LNCaP clone FGC (cell line): Measurements from ENCODE around the gene PAOX.

Experiments
- DNase-seq: peaks from one replicate; pipeline ENCODE4 v3.0.0-alpha.2; 2011; ENCODE audit warnings: low read depth
- H3K4me3 ChIP-seq: 2 replicates; pipeline ENCODE4 v1.5.1; 2011; ENCODE audit warnings: mild to moderate bottlenecking, low read depth, low read length, control low read depth
- TF ChIP-seq, protein P1 (sequence below): IDR thresholded peaks from 2 replicates; pipeline ENCODE4 v1.5.1; 2012; ENCODE audit warnings: mild to moderate bottlenecking; ENCODE audit not compliant: control insufficient read depth, insufficient read depth; ENCODE audit errors: extremely low read depth

Gene PAOX

GRCh38 chr10:133401981-133402725 is 23.1 kb downstream of the PAOX start:
- TF ChIP-seq, protein P1, sequence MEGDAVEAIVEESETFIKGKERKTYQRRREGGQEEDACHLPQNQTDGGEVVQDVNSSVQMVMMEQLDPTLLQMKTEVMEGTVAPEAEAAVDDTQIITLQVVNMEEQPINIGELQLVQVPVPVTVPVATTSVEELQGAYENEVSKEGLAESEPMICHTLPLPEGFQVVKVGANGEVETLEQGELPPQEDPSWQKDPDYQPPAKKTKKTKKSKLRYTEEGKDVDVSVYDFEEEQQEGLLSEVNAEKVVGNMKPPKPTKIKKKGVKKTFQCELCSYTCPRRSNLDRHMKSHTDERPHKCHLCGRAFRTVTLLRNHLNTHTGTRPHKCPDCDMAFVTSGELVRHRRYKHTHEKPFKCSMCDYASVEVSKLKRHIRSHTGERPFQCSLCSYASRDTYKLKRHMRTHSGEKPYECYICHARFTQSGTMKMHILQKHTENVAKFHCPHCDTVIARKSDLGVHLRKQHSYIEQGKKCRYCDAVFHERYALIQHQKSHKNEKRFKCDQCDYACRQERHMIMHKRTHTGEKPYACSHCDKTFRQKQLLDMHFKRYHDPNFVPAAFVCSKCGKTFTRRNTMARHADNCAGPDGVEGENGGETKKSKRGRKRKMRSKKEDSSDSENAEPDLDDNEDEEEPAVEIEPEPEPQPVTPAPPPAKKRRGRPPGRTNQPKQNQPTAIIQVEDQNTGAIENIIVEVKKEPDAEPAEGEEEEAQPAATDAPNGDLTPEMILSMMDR: no peak

DNA sequence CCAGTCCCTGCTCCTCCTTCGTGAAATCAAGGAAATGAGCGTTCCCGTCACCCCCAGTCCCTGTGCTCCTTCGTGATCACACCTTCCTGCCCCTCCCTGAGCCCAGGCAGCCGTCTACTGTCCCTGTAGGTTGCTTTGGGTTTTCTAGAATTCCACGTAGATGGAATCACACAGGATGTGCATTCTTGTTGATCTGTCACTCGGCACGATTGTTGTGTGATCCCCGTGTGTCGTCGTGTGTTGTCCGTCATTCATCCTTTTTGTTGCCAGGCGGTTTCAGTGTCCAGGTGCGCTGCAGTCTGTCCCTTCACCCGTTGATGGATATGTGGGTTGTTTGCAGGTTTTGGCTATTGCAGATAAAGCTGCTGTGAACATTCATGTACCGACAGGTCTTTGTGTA is 24.3 kb downstream of the PAOX start:
- TF ChIP-seq, protein P1: no peak
- DNase-seq: no peak
- no peak overlapping the region for H3K4me3 ChIP-seq

More at GRCh38 chr10:133401981-133402725, 23.1 kb downstream of the PAOX start:
- H3K4me3 ChIP-seq: no peak overlapping the region
- no peak for DNase-seq

DNA sequence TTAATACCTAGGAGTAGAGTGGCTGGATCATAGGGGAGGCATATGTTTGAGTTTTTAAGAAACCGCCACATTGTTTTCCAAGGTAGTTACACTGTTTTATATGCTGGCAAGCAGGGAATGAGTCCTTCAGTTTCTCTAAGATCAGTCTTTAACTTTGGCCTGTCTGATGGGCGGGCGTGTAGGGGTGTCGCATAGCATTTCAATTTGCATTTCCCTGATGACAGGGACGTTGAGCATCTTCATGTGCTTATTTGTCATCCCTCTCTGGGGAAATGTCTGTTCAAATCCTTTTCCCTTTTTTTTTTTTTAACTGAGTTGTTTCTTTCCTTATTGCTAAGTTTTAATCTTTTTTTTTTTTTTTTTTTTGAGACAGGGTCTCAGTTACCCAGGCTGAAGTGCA is 24.7 kb downstream of the PAOX start:
- no peak overlapping the region for H3K4me3 ChIP-seq
- TF ChIP-seq, protein P1: no peak
- DNase-seq: no peak

- H3K4me3 ChIP-seq: no peak overlapping the region
- no peak for DNase-seq
- TF ChIP-seq, protein P1: no peak
Observed at GRCh38 chr10:133405272-133405671, 26.2 kb downstream of the PAOX start.

DNA sequence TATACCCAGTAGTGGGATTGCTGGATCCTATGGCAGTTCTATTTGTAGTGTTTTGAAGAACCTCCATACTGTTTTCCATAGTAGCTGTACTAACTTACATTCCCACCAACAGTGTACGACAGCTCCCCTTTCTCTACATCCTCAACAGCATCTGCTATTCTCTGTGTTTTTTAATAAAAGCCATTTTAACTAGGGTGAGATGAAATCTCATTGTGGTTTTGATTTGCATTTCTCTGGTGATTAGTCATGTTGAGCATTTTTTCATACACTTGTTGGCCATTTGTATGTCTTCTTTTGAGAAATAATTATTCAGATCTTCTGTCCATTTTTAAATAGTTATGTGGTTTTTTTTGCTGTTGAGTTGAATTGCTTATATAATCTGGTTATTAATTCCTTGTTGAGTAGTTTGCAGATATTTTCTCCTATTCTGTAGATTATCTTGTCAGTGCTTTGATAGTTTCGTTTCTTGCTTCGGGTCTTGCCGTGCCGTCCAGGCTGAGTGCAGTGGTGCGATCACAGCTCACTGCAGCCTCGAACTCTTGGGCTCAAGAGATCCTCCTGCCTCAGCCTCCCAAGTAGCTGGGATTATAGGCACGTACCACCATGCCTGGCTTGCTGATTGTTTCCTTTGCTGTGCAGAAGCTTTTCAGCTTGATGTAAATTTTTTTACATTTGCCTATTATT is 26.9 kb downstream of the PAOX start:
- no peak for DNase-seq
- no peak overlapping the region for H3K4me3 ChIP-seq
- TF ChIP-seq, protein P1: no peak

- no peak overlapping the region for H3K4me3 ChIP-seq
- DNase-seq: no peak
- TF ChIP-seq, protein P1: no peak
Observed at GRCh38 chr10:133411523-133412380, 32.7 kb downstream of the PAOX start.
